Suprapubic skin (tissue), 4 donors: ENCODE measurements around the gene UBR1. TPM values are rescaled to one million over a fixed set of nuclear protein-coding genes. Genes with fewer than 3 reads are reported as not detected.

Source experiments
- DNase-seq, 2 donors: peaks; one replicate each; pipeline ENCODE4 v3.0.0-alpha.2; 2019; ENCODE audit warnings: low spot score in 2 of 2
- H3K27ac ChIP-seq: fragments of 200-600 bp; sonication (generic); one replicate; pipeline ENCODE4 v1.5.1; 2019
- H3K27me3 ChIP-seq: fragments of 200-600 bp; sonication (generic); one replicate; pipeline ENCODE4 v1.5.1; 2019
- H3K36me3 ChIP-seq: fragments of 200-600 bp; sonication (generic); one replicate; pipeline ENCODE4 v1.5.1; 2019
- H3K4me1 ChIP-seq: fragments of 200-600 bp; sonication (generic); one replicate; pipeline ENCODE4 v1.5.1; 2019
- H3K4me3 ChIP-seq: fragments of 200-600 bp; sonication (generic); one replicate; pipeline ENCODE4 v1.5.1; 2019; ENCODE audit warnings: mild to moderate bottlenecking
- H3K9me3 ChIP-seq: fragments of 200-600 bp; sonication (generic); one replicate; pipeline ENCODE4 v1.5.1; 2019
- CTCF ChIP-seq, 2 donors: fragments of 200-600 bp in 1 of 2; fragments of 450-650 bp in 1 of 2; sonication (generic) in 1 of 2; IDR thresholded peaks; one replicate each; pipeline ENCODE4 v1.5.1; 2016 to 2019; ENCODE audit warnings: antibody characterized with exemption in 2 of 2, mild to moderate bottlenecking in 1 of 2, moderate library complexity in 1 of 2
- EP300 ChIP-seq: sonication (generic); formaldehyde crosslinking; IDR thresholded peaks from one replicate; pipeline ENCODE4 v1.6.1; 2017; ENCODE audit warnings: antibody characterized with exemption
- POLR2A ChIP-seq, 2 donors: fragments of 450-650 bp; IDR thresholded peaks; one replicate each; pipeline ENCODE4 v1.6.1; 2017; ENCODE audit warnings: antibody characterized with exemption in 2 of 2, mild to moderate bottlenecking in 2 of 2, moderate library complexity in 2 of 2
- POLR2AphosphoS5 ChIP-seq, 3 donors: sonication (generic); formaldehyde crosslinking; IDR thresholded peaks; one replicate each; pipeline ENCODE4 v1.6.1; 2017; ENCODE audit warnings: antibody characterized with exemption in 3 of 3
- WGBS: methylation state at CpG from one replicate; pipeline ENCODE4 v1.1.5; 2018; 5-methylcytosine and 5-hydroxymethylcytosine counted together
- total RNA-seq, 4 donors: library from RNA; depleted of rRNA; stranded (reverse); fragments of >200 nt; gene quantifications; one replicate each; pipeline ENCODE4 v1.1.0, GENCODE V29; 2016

Gene UBR1
- total RNA-seq, 4 donors from 2014 or later: 14.0 to 41.4 (median 19.2) TPM

- H3K9me3 ChIP-seq: no peaks in the 10 kb centered on the region
- H3K4me3 ChIP-seq: no peak overlapping the region
- WGBS: 97% methylated on average over 8 of the region's 8 CpGs
- DNase-seq: no peak
- H3K4me1 ChIP-seq: no peaks in the 10 kb centered on the region
- peaks cover 4% of the 10 kb centered on the region for H3K36me3 ChIP-seq
- TF ChIP-seq CTCF (IDR thresholded peaks at IDR 0.05) (no peak), EP300 (no peak), POLR2A (IDR thresholded peaks at IDR 0.05) (no peak), POLR2AphosphoS5 (IDR thresholded peaks at IDR 0.05) (no peak)
- H3K27me3 ChIP-seq: no peaks in the 10 kb centered on the region
- H3K27ac ChIP-seq: no peak overlapping the region
These were observed 166.0 kb downstream of the UBR1 start for GRCh38 chr15:42939841-42940240.

- DNase-seq: no peak
- H3K9me3 ChIP-seq: no peaks in the 10 kb centered on the region
- no peak overlapping the region for H3K4me3 ChIP-seq
- no peaks in the 10 kb centered on the region for H3K36me3 ChIP-seq
- H3K27ac ChIP-seq: no peak overlapping the region
- no peaks in the 10 kb centered on the region for H3K4me1 ChIP-seq
- TF ChIP-seq EP300: no peak
- TF ChIP-seq POLR2A (IDR thresholded peaks at IDR 0.05): no peak
- no peak for TF ChIP-seq POLR2AphosphoS5 (IDR thresholded peaks at IDR 0.05)
- no peak for TF ChIP-seq CTCF (IDR thresholded peaks at IDR 0.05)
- H3K27me3 ChIP-seq: no peaks in the 10 kb centered on the region
These were observed 168.7 kb downstream of the UBR1 start for GRCh38 chr15:42937143-42937542.

- no peak for TF ChIP-seq CTCF (IDR thresholded peaks at IDR 0.05)
- no peak for TF ChIP-seq POLR2AphosphoS5 (IDR thresholded peaks at IDR 0.05)
- no peak for TF ChIP-seq EP300
- TF ChIP-seq POLR2A (IDR thresholded peaks at IDR 0.05): no peak
- no peak overlapping the region for H3K27ac ChIP-seq
- no peaks in the 10 kb centered on the region for H3K36me3 ChIP-seq
- H3K27me3 ChIP-seq: no peaks in the 10 kb centered on the region
- 81% methylated on average over 7 of the region's 7 CpGs for WGBS
- H3K9me3 ChIP-seq: no peaks in the 10 kb centered on the region
- H3K4me1 ChIP-seq: no peaks in the 10 kb centered on the region
- DNase-seq: no peak
- no peak overlapping the region for H3K4me3 ChIP-seq
These were observed 171.8 kb downstream of the UBR1 start for GRCh38 chr15:42933886-42934667.

GRCh38 chr15:42932833-42933515 lies 172.9 kb downstream of the UBR1 start:
- WGBS: 93% methylated on average over 2 of the region's 2 CpGs
- no peak for TF ChIP-seq POLR2AphosphoS5 (IDR thresholded peaks at IDR 0.05)
- TF ChIP-seq CTCF (IDR thresholded peaks at IDR 0.05): no peak
- no peak for TF ChIP-seq EP300
- no peak for TF ChIP-seq POLR2A (IDR thresholded peaks at IDR 0.05)
- Histone ChIP-seq H3K4me3 (no peak overlapping the region), H3K27me3 (no peaks in the 10 kb centered on the region), H3K27ac (no peak overlapping the region), H3K4me1 (no peaks in the 10 kb centered on the region), H3K9me3 (no peaks in the 10 kb centered on the region), H3K36me3 (no peaks in the 10 kb centered on the region)
- DNase-seq: no peak

GRCh38 chr15:42931702-42932486 lies 173.9 kb downstream of the UBR1 start:
- no peak overlapping the region for H3K27ac ChIP-seq
- no peaks in the 10 kb centered on the region for H3K36me3 ChIP-seq
- H3K4me1 ChIP-seq: no peaks in the 10 kb centered on the region
- DNase-seq: no peak
- H3K4me3 ChIP-seq: no peak overlapping the region
- no peaks in the 10 kb centered on the region for H3K27me3 ChIP-seq
- no peaks in the 10 kb centered on the region for H3K9me3 ChIP-seq
- WGBS: 69% methylated on average over 7 of the region's 7 CpGs
- no peak for TF ChIP-seq POLR2AphosphoS5 (IDR thresholded peaks at IDR 0.05)
